ENCODE results near the gene AIFM1. TPM values are rescaled to one million over a fixed set of nuclear protein-coding genes. Genes with fewer than 3 reads are reported as not detected.

Gene AIFM1
- total and polyA plus RNA-seq, 2 of the 4 experiments (the other 2 are of a cell fraction), result 22.0 to 27.4 TPM

- TF ChIP-seq RFX5 (IDR thresholded peaks at IDR 0.05; ENCODE audit: low read depth, low read length) (no peak), MAZ (IDR thresholded peaks at IDR 0.05; ENCODE audit: borderline replicate concordance, low read depth, low read length) (no peak; the same call in 1 of the 2 replicates), CHD1 (IDR thresholded peaks at IDR 0.05; ENCODE audit: low read depth, low read length) (no peak), FOS (IDR thresholded peaks at IDR 0.05; ENCODE audit: low read depth, low read length) (no peak)
Observed at GRCh38 chrX:130111220-130112154, 54.2 kb downstream of the AIFM1 start (continued).

Data from IMR-90 (cell line).